NCI-H1436 (cell line): ENCODE results near the gene PDYN.

Experiments used
- DNase-seq: peaks from one replicate; lab custom pipeline; 2025; lab: John Stamatoyannopoulos, UW

The PDYN gene

DNA sequence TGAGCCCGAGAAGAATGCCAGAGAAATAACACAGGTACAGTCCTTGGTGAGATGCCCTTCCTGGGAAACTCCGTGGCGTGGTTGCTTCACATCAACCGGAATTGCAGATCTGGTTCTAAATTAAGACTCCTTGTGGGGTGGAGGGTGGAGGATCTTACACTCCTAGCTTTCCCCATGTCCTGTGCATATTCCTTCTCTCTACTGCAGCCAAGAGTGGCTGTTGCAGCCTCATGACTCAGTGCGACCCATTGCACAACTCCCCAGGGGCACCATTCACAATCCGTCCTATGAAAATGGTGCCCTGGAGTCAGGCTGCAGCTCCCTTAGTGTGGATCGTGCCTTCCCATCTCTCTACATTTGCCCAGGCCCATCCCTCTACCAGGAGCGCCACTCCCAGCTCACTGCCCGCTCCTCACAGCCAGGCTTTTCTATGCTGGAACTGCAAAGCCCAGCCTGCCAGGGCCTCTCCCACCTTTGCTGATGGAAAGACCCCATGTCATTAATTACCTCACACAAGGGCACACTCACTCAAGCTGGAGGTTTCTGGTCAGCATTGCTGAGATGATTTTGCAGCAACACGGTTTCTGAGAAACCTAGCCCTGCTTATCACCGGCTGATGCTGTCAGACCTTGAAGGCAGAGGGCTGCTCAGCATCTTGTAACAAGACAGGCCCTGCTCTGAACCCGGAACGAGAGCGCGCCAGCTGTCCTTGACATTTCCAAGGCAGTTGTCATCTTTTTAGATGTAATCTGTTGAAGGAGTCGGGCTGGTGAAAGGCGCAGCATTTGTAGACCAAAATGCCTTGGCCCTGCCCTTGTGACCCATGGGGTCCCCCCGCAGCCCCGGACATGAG, 58.9 kb downstream of the PDYN start:
- DNase-seq = no peak

DNA sequence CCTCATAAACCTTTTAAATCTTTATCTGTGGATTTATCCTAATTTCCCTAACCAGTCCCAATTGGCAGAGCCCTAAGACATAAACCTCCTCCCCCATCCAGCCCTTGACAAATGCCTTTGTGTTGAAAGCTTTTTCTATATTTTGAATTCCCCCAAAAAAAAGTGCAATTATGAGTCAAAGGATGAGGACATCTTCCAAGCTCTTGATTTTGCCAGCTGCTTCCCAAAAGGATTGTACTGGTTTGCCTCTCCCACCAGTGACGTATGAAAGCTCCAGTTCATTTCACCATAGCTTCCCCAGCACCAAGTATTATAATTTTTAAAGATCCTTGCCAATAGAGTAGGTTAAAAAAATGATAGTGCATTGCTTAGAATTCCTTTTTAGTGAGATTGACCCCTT, 59.7 kb downstream of the PDYN start:
- no peak for DNase-seq

DNA sequence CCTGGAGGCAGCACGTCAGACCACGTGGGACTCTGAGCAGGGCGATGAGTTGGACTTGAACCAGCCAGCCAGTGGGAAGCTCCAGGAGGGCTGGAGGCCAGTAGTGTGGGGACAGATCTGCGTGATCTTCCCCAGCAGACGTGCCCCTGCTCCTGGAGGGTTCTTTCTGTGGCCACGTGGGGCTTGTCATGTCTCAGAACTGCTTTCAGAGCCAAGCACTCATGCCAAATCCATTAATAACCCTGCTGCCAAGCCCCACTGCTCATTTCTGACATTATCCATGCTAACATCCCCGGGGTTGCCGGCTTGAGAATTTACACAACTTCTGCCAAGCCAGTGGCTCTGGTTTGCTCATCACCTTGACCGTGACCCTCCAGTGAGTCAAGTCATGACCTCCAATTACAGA, 60.4 kb downstream of the PDYN start:
- DNase-seq = no peak

DNA sequence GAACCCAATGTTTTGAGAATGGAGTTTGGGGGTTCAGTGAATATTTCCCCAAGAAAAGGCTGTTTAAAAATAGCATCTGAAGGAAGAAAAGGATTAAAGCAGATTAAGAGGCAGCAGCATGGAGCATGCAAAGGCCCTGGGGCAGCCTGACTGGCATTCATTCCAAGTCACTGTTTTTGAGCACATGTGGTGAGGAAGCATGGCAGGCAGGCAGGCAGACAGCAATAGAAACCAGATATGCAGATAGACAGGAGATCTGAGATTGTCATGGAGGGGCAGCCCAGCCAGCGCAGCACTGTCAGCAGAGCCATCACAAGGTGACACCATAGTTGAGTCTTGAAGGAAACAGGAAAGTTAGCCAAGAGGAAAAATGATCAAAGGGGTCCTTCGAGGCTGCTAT, 60.9 kb downstream of the PDYN start:
- DNase-seq = no peak

DNA sequence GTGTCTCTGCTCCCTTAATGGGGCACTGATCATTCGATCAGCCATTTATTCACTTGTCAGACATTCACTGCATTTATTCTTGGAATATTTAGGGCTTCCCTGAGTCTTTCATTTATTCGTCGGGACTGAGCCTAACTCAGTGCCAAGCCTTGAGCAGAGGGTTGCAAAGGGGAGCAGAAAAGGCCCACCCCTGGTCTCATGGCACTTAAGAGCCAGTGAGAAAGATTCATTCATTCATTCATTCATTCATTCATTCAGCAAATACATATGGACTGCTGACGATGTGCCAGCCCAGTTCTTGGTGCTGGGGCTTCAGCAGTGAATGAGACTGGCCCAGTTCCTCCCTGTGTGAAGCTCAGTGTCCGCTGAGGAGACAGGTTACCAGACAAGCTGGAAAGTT, 62.0 kb downstream of the PDYN start:
- DNase-seq = no peak

DNA sequence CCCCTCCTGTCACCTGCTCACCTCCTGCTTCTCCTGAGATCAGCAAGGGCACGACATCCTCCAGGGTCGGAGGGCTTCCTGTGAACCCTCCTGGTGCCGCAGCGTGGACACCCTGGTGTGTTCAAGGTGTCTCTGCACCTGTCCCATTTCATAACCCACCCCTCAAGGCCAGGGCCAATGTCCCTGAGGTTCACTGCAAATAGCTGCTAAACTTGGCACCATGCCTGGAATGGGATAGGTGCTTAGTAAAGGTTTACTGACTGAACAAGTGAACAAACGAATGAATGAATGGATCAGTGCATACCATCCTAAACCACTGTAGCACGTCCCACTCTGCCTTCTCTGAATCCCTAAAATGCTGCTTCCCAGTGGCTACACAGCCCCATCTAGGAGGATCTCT, 63.7 kb downstream of the PDYN start:
- DNase-seq = no peak

DNA sequence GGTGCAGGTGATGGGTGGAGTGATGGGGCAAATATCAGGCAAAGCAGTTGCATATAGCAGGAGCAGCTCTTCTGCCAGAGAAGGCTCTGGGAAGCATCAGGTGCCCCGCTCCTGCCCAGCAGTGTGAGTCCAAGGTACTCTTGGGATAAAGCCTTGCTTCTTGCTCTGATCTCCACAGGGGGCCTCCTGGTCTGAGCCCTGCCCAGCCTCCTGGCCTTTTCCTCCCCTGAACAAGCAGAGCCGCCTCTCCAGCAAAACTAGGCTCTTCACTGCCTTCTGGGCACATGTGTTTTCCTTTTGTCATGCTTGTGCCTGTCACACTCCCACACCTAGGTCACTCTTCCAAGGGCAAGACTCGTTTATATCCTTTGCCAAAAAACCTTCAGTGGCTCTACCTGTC, 64.4 kb downstream of the PDYN start:
- no peak for DNase-seq

DNA sequence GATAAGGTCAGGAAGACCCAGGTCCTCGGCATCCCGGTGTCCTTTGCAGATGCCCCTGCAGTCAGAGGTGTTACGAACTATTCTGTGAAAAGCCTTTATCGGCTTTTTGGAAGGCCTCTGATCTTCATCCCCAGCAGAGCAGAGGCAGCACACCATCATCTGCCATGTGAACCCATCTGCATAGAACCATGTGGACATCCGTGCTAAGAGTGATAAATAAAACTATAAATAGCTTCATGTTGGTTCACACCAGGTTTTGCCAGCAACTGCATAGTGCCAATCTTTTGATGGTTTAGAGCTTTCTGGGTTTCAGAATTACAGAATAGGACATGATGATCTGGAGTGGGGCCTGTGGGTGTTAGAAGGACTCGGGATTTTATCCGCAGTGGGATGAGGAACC, 65.1 kb downstream of the PDYN start:
- no peak for DNase-seq
